Naive thymus-derived CD8-positive, alpha-beta T cell (primary cell): ENCODE measurements around the gene SYT5. TPM values are rescaled to one million over a fixed set of nuclear protein-coding genes. Genes with fewer than 3 reads are reported as not detected.

Experiments
- ATAC-seq, 2 donors: fragments of 150-1000 bp; cut with Tn5 transposase in 1 of 2; sonication (Bioruptor Pico), chemical (Tn5 transposase) in 1 of 2; 1 replicate in 1 of 2; 2 replicates in 1 of 2; pipeline ENCODE4 v1.10.0; 2021; ENCODE audit warnings: mild to moderate bottlenecking in 2 of 2, moderate library complexity in 2 of 2
- POLR2A ChIA-PET: fragments of 350-600 bp; sonication (Branson Sonifier 250); formaldehyde crosslinking; loops from one replicate; lab custom pipeline; 2021; ENCODE audit warnings: antibody characterized with exemption; lab: Charles Lee
- DNase-seq, 10 donors: peaks; one replicate each; pipeline versions ENCODE4 v3.0.0 to v3.0.0-alpha.2; 2020 to 2022
- H3K27ac Mint-ChIP-seq, 10 donors: one replicate each; pipeline ENCODE4 v1.8.0; 2020 to 2022; ENCODE audit warnings: mild to moderate bottlenecking in 10 of 10, mixed read lengths in 10 of 10, moderate library complexity in 4 of 10, inconsistent platforms in 1 of 10
- H3K27me3 Mint-ChIP-seq, 5 donors: one replicate each; pipeline ENCODE4 v1.8.0; 2021 to 2022; ENCODE audit warnings: mixed read lengths in 5 of 5
- H3K36me3 Mint-ChIP-seq, 3 donors: one replicate each; pipeline ENCODE4 v1.8.0; 2020 to 2022; ENCODE audit warnings: mixed read lengths in 3 of 3, mild to moderate bottlenecking in 2 of 3, inconsistent platforms in 1 of 3
- H3K4me1 Mint-ChIP-seq, 4 donors: one replicate each; pipeline ENCODE4 v1.8.0; 2021 to 2022; ENCODE audit warnings: mixed read lengths in 4 of 4
- H3K4me3 Mint-ChIP-seq, 10 donors: one replicate each; pipeline ENCODE4 v1.8.0; 2020 to 2022; ENCODE audit warnings: mild to moderate bottlenecking in 10 of 10, mixed read lengths in 10 of 10, moderate library complexity in 6 of 10, inconsistent platforms in 1 of 10
- H3K9me3 Mint-ChIP-seq, 9 donors: one replicate each; pipeline ENCODE4 v1.8.0; 2020 to 2022; ENCODE audit warnings: mixed read lengths in 9 of 9, mild to moderate bottlenecking in 3 of 9, inconsistent platforms in 1 of 9, moderate library complexity in 1 of 9
- polyA plus RNA-seq, 3 donors: library from polyadenylated mRNA; unstranded; fragments of 300-500 nt; fragmentation: Illumina TruSeq; gene quantifications; one replicate each; pipeline ENCODE4 v1.2.3, GENCODE V29; 2021
- total RNA-seq, 8 experiments: library from RNA in 2 of 8; stranded (reverse) in 2 of 8; gene quantifications; one replicate each; pipeline ENCODE4 v1.2.3 and lab custom pipeline; 2021 to 2026

The SYT5 gene
- total and polyA plus RNA-seq, 5 experiments from 2014 or later = 0.09 to 0.56 (median 0.25) TPM; not detected in 2

GRCh38 chr19:55199620-55200204 is 19.6 kb upstream of the SYT5 start:
- no peak overlapping the region for H3K4me3 Mint-ChIP-seq
- H3K36me3 Mint-ChIP-seq = no peaks in the 10 kb centered on the region
- no peak for DNase-seq
- no peaks in the 10 kb centered on the region for H3K4me1 Mint-ChIP-seq
- H3K9me3 Mint-ChIP-seq = no peaks in the 10 kb centered on the region
- POLR2A ChIA-PET = interaction anchor here (0.9 kb wide), 1 partner anchor 60 kb away, joined by 4 read pairs; the partner anchor contains the start of gene PPP6R1
- peaks cover 15 to 56% (median 31%) of the 10 kb centered on the region in 5 donors for H3K27me3 Mint-ChIP-seq
- no peak for ATAC-seq
- H3K27ac Mint-ChIP-seq = no peak overlapping the region

- POLR2A ChIA-PET = no interaction called here
- no peaks in the 10 kb centered on the region for H3K9me3 Mint-ChIP-seq
Observed at GRCh38 chr19:55198651-55199050, 18.6 kb upstream of the SYT5 start.

GRCh38 chr19:55197528-55197927 is 17.4 kb upstream of the SYT5 start:
- no peaks in the 10 kb centered on the region for H3K4me1 Mint-ChIP-seq
- no peak overlapping the region for H3K4me3 Mint-ChIP-seq
- ATAC-seq = no peak
- no peak for DNase-seq
- H3K27ac Mint-ChIP-seq = no peak overlapping the region
- H3K27me3 Mint-ChIP-seq = peaks cover 8 to 49% (median 26%) of the 10 kb centered on the region in 5 donors
- no peaks in the 10 kb centered on the region for H3K9me3 Mint-ChIP-seq
- H3K36me3 Mint-ChIP-seq = no peaks in the 10 kb centered on the region
- POLR2A ChIA-PET = no interaction called here

More at GRCh38 chr19:55198651-55199050, 18.6 kb upstream of the SYT5 start:
- Mint-ChIP-seq H3K27me3 (peaks cover 11 to 54% (median 26%) of the 10 kb centered on the region in 5 donors), H3K4me1 (no peaks in the 10 kb centered on the region), H3K4me3 (no peak overlapping the region), H3K27ac (no peak overlapping the region), H3K36me3 (no peaks in the 10 kb centered on the region)
- no peak for DNase-seq
- ATAC-seq = no peak

GRCh38 chr19:55196803-55197202 is 16.7 kb upstream of the SYT5 start:
- H3K9me3 Mint-ChIP-seq = no peaks in the 10 kb centered on the region
- H3K36me3 Mint-ChIP-seq = no peaks in the 10 kb centered on the region
- ATAC-seq (no peak), DNase-seq (no peak)
- POLR2A ChIA-PET = no interaction called here
- no peak overlapping the region for H3K27ac Mint-ChIP-seq
- peaks cover 10 to 48% (median 25%) of the 10 kb centered on the region in 5 donors for H3K27me3 Mint-ChIP-seq
- H3K4me1 Mint-ChIP-seq = no peaks in the 10 kb centered on the region
- no peak overlapping the region for H3K4me3 Mint-ChIP-seq

GRCh38 chr19:55193481-55193880 is 13.4 kb upstream of the SYT5 start:
- H3K27ac Mint-ChIP-seq = no peak overlapping the region
- no peaks in the 10 kb centered on the region for H3K9me3 Mint-ChIP-seq
- H3K4me1 Mint-ChIP-seq = peaks cover 2 to 8% (median 4%) of the 10 kb centered on the region in 4 donors
- no peak for DNase-seq
- no peak overlapping the region for H3K4me3 Mint-ChIP-seq
- no peak for ATAC-seq
- POLR2A ChIA-PET = no interaction called here
- no peaks in the 10 kb centered on the region for H3K36me3 Mint-ChIP-seq
- peaks cover 3 to 32% (median 15%) of the 10 kb centered on the region in 5 donors for H3K27me3 Mint-ChIP-seq

GRCh38 chr19:55189403-55189835 is 9.3 kb upstream of the SYT5 start:
- Mint-ChIP-seq H3K9me3 (no peaks in the 10 kb centered on the region), H3K4me3 (peak overlapping the region in 1 of 10 donors; percentile 11), H3K27ac (peak overlapping the region in 1 of 10 donors; percentile 62), H3K4me1 (peaks cover 2 to 9% (median 5%) of the 10 kb centered on the region in 4 donors), H3K27me3 (peaks cover 4 to 37% (median 10%) of the 10 kb centered on the region in 5 donors), H3K36me3 (no peaks in the 10 kb centered on the region)
- DNase-seq (no peak), ATAC-seq (no peak)
- POLR2A ChIA-PET = no interaction called here

GRCh38 chr19:55188625-55189024 is 8.5 kb upstream of the SYT5 start:
- H3K4me3 Mint-ChIP-seq = no peak overlapping the region
- ATAC-seq (no peak), DNase-seq (no peak)
- no peaks in the 10 kb centered on the region for H3K36me3 Mint-ChIP-seq
- H3K9me3 Mint-ChIP-seq = no peaks in the 10 kb centered on the region
- H3K4me1 Mint-ChIP-seq = peaks cover 2 to 9% (median 5%) of the 10 kb centered on the region in 4 donors
- H3K27me3 Mint-ChIP-seq = peaks cover 7 to 42% (median 14%) of the 10 kb centered on the region in 5 donors
- POLR2A ChIA-PET = no interaction called here
- H3K27ac Mint-ChIP-seq = no peak overlapping the region

- Mint-ChIP-seq H3K9me3 (no peaks in the 10 kb centered on the region), H3K4me1 (peaks cover 2 to 9% (median 5%) of the 10 kb centered on the region in 4 donors), H3K27me3 (peaks cover 5 to 48% (median 16%) of the 10 kb centered on the region in 5 donors), H3K4me3 (no peak overlapping the region), H3K36me3 (no peaks in the 10 kb centered on the region), H3K27ac (no peak overlapping the region)
- DNase-seq = no peak
- POLR2A ChIA-PET = no interaction called here
- ATAC-seq = no peak
Observed at GRCh38 chr19:55186080-55186479, 6.0 kb upstream of the SYT5 start.

GRCh38 chr19:55181740-55182139 is 1.7 kb upstream of the SYT5 start:
- Mint-ChIP-seq H3K4me3 (no peak overlapping the region), H3K27me3 (peaks cover 11 to 83% (median 27%) of the 10 kb centered on the region in 5 donors)
- POLR2A ChIA-PET = interaction anchor here (1.7 kb wide), 1 partner anchor 78 kb away, joined by 6 read pairs; the partner anchor contains the start of gene PPP6R1

GRCh38 chr19:55178781-55179599 is 1.1 kb downstream of the SYT5 start:
- peaks cover 22 to 87% (median 40%) of the 10 kb centered on the region in 5 donors for H3K27me3 Mint-ChIP-seq
- peaks cover 0 to 7% (median 0%) of the 10 kb centered on the region in 9 donors for H3K9me3 Mint-ChIP-seq
- no peaks in the 10 kb centered on the region for H3K36me3 Mint-ChIP-seq
- DNase-seq = peak; percentile 91 to 99 (median 97)
- H3K27ac Mint-ChIP-seq = peak overlapping the region in 9 of 10 donors; percentile 58 to 97 (median 95)
- peak; percentile 84 to 86 for ATAC-seq
- POLR2A ChIA-PET = interaction anchor here (0.9 to 1.6 kb wide), 6 partner anchors 61 to 325 kb away, joined by 3 to 5 read pairs (median 3); partner anchors contain the start of gene UBE2S
- H3K4me1 Mint-ChIP-seq = peaks cover 12 to 40% (median 25%) of the 10 kb centered on the region in 4 donors
- H3K4me3 Mint-ChIP-seq = peak overlapping the region; percentile 71 to 89 (median 82)

More at GRCh38 chr19:55181740-55182139, 1.7 kb upstream of the SYT5 start:
- Mint-ChIP-seq H3K36me3 (no peaks in the 10 kb centered on the region), H3K27ac (peak overlapping the region in 3 of 10 donors; percentile 37 to 67 (median 62)), H3K9me3 (peaks cover 0 to 4% (median 0%) of the 10 kb centered on the region in 9 donors), H3K4me1 (peaks cover 10 to 29% (median 18%) of the 10 kb centered on the region in 4 donors)
- ATAC-seq (no peak), DNase-seq (no peak)

- ATAC-seq = no peak
- no peaks in the 10 kb centered on the region for H3K36me3 Mint-ChIP-seq
- H3K27ac Mint-ChIP-seq = peak overlapping the region in 3 of 10 donors; percentile 5 to 71 (median 27)
- no peak for DNase-seq
- H3K9me3 Mint-ChIP-seq = peaks cover 0 to 11% (median 0%) of the 10 kb centered on the region in 9 donors
- H3K4me3 Mint-ChIP-seq = no peak overlapping the region
- peaks cover 21 to 59% (median 33%) of the 10 kb centered on the region in 4 donors for H3K4me1 Mint-ChIP-seq
- H3K27me3 Mint-ChIP-seq = peaks cover 36 to 94% (median 55%) of the 10 kb centered on the region in 5 donors
- POLR2A ChIA-PET = no interaction called here
Observed at GRCh38 chr19:55176076-55176475, 4.0 kb downstream of the SYT5 start.

GRCh38 chr19:55175117-55175867 is 4.8 kb downstream of the SYT5 start:
- ATAC-seq = no peak
- peak overlapping the region in 2 of 10 donors; percentile 30 to 36 for H3K4me3 Mint-ChIP-seq
- H3K4me1 Mint-ChIP-seq = peaks cover 21 to 51% (median 31%) of the 10 kb centered on the region in 4 donors
- POLR2A ChIA-PET = no interaction called here
- no peak for DNase-seq
- H3K36me3 Mint-ChIP-seq = peaks cover 0 to 4% (median 0%) of the 10 kb centered on the region in 3 donors
- H3K27me3 Mint-ChIP-seq = peaks cover 41 to 94% (median 55%) of the 10 kb centered on the region in 5 donors
- H3K27ac Mint-ChIP-seq = peak overlapping the region in 2 of 10 donors; percentile 24 to 73
- peaks cover 0 to 11% (median 0%) of the 10 kb centered on the region in 9 donors for H3K9me3 Mint-ChIP-seq
